Measurements from ENCODE around the gene MED10.
"Not testable (repeated sequence)": the region's sequence is repeated elsewhere in the genome, so short reads cannot be mapped to it uniquely, and the experiment has no call there.

MED10 gene

DNA sequence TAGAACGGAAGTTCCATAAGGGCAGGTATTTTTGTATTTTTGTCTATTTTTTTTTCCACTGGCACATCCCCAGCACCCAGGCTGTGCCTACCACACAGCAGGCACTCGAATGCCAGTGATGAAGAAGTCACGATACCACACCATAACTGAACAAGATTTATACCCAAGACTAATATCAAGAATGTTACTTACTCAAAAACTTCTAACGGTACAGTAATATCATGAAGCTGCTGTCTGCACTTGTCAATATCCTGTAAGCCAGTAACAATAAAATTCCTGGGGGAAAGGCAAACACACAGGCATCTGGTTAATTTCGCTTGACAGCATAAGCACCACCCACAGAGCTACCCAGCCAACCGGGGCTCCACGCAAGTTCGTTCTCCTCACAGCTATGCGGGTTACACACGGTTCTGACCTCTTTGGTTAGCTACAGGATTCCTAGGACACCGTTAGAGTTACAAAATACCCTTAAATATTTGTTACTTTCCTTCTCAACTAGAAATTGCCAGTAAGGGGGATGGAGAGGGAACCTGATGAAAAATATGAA is 1.3 kb downstream of the MED10 start:
- no peak for DNase-seq (ENCODE audit: low read depth in 4 of 4, low spot score in 1 of 4)

DNA sequence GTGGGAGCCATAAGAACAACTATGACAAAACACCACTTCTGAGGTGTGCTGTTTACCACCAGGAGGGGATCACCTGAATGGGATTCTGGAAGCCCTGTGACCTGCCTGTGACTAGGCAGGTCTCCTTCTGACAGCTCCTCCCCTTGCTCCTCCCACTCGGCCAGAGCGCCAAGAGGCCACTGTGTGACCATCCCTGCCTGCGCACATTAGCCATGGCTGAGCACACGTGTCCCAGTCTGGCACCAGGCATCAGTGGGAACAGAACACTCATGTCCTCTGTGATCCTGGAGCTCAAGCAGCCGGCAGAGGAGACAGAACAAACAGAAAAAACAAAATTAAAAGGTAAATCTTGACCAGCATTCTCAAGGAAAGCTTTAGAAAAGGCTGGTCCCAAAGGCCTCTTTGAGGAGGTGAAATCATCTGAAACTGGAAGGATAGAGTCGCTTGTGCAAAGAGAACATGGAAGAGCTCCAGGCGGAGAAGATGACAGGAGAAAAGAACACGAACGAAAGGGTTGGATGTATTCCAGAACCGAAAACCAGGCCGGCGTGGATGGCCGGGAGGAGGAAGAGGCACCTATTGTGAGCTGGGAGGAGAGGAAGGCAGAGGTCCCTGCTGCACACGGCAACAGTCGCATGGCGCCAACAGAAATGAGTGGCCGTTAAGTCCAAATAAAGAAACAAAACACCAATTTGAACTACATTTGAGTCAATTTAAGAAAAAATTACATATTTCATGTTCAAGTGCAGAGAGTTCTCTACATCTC is 5.1 kb downstream of the MED10 start:
- DNase-seq (ENCODE audit: low read depth in 4 of 4, low spot score in 1 of 4), result no peak

DNA sequence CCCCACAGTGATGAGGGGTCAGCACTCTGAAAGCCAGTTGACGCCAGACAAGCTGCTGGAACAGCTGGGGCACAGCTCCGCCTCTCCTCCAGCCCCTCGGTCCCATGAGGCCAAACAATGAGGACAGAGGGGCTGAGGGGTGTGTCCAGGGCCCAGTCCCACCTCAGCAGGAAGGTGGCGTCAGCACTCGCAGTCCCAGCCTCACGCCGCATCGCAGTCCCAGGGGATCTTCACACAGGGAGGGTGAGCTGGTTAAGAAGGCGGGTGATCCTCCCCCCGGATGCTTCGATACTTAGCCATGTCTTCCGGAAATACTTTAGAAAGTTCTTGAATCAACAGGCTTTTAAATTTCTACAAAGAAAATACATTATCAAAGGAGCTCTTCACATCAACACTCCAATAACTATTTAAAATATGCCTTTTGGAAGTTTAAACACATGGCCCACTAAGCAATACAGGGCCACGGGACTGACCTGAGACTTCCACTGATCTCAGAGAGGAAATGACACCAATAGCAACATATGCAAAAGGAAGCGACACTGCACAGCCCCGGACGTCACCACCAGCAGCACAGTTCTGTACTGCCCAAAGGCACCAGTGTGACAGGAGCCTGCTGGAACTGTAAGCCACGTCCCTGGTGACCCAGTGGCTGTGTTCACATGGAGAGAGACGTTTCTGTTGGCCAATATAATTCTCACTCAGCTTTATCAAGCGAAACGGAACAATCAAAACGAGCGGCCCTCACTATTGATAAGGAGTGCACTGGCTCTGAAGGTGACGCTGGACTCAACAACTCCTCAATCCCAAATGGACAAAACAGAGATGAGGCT is 5.9 kb downstream of the MED10 start:
- no peak for DNase-seq (ENCODE audit: low read depth in 4 of 4, low spot score in 1 of 4)

DNA sequence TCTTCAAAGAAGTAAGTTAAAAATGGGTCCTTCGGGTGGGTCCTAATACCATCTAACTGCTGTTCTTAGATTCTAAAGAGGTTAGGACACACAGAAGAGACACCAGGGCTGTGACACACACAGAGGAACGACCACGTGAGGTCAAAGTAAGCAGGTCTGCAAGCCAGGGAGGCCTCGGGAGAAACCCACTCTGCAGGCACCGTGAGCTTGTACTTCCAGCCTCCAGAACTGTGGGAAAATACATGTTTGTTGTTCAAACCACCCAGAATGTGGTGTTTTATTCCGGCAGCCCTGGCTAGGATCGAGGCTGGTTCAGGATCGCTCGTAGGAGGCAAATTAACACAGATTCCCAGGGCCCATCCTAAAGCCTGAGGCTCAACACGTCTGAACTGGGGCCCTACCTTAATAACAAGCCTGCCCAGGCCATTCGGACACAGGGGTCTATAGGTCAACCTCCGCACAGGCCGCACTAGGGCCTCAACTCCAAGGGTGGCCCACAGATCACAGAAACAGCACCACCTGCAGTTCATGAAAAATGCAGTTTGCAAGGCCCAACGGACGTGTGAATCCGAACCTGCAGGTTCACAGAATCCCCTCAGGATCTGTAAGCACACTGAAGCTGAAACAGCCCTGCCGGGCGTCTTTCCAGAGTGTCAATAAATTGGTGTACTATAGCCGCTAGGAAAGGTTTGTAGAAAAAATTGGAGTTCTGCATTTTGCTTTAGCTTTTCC is 7.1 kb downstream of the MED10 start:
- DNase-seq (ENCODE audit: low read depth in 4 of 4, low spot score in 1 of 4), result no peak

DNA sequence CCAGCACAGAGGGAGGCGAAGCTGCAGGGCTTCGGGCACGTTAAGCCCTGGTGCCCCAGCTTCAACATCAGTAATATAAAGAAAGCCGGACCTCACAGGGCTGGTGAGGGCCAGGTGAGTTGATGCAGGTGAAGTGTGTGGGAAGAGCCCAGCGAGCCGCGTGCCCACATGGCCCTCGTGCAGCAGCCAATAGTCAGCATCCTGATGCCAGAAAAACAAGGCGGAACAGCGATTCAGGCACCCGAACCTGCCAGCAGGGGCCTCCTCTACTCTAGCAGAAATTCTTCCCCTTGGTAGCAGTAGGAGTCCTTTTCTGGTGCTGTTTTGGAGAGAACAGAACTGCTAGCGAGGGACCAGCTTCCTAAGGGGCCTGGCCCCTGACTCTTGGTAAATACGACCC is 7.8 kb downstream of the MED10 start:
- no peak for DNase-seq (ENCODE audit: low read depth in 4 of 4, low spot score in 1 of 4)

DNA sequence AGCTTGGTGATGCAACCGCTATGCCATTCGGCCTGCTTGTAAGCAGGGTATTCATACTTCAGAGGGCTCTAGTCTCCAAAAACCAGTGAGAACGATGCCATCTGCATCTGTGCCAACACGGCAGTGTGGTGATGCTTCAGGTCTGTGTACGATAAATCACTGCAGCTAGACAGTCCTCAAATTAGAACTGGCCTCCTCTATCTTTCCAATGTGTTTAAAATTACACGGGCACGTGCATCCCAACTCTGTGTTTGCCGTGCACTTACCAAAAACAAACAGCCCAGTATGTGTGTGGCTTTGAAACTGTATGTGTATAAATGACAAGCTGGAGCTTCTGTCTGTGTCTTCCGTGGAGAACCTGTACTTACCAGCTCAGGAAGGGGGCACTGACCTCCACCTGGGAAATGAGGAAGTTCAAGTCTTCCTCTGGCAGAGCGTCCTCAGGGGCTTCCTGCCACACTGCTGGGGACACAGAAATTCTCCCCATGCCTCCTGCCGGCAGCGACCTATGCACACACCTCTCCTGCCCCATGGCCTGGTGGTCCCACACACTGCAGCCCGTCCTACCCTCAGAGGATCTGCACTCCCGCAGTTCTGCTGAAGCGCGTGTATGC is 12.3 kb downstream of the MED10 start:
- no peak for DNase-seq (ENCODE audit: low read depth in 4 of 4, low spot score in 1 of 4)

DNA sequence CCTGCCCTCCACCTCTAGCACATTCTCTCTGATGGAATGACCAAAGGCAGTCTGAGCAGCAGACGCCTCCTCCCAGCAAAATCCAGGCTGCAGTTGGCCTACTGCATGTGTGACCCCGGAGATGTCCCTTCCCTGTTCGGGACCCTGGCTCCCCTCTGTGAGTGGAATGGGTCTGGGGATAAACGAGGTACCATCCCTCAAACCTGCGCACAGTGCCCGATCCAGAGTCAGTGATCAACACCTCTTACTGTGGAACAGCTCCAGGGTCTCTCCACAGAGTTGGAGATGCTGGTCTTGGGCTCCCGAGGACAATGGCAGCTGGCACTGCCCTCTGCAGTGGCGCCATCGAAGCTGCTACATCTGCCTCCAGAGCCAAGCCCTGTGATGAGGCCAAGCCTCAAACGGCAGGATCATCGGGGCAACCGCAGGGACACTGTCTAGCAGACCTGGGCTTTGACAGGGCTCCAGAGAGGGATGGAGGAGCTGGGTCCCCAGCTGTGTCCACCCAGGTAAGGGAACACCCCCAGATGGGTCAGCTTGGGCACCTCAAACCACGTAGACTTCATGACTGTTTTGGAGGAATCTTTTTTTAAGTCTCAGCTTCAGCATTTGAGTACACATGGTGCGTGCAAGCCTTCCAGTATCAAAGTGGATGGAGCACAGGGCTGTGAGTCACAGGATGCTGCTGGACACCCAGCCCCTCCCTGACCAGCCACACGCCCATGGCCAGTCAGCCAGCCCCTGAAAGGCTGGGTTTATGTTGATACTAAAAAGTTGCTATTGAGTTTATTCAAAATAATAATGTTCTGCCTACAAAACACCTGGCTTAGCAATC is 13.0 kb downstream of the MED10 start:
- DNase-seq (ENCODE audit: low read depth in 4 of 4, low spot score in 1 of 4), result no peak

DNA sequence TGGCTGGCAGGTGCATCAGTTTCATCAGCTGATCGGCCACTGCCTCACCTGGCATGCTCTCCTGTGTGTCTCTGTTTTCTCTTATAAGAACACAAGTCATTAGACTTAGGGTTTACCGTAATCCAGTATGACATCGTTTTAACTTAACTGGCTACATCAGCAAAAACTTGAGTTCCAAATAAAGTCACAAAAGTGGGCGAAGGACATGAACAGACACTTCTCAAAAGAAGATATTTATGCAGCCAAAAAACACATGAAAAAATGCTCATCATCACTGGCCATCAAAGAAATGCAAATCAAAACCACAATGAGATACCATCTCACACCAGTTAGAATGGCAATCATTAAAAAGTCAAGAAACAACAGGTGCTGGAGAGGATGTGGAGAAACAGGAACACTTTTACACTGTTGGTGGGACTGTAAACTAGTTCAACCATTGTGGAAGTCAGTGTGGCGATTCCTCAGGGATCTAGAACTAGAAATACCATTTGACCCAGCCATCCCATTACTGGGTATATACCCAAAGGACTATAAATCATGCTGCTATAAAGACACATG is 14.8 kb downstream of the MED10 start:
- DNase-seq (ENCODE audit: low read depth in 4 of 4, low spot score in 1 of 4), result not testable (repeated sequence)

DNA sequence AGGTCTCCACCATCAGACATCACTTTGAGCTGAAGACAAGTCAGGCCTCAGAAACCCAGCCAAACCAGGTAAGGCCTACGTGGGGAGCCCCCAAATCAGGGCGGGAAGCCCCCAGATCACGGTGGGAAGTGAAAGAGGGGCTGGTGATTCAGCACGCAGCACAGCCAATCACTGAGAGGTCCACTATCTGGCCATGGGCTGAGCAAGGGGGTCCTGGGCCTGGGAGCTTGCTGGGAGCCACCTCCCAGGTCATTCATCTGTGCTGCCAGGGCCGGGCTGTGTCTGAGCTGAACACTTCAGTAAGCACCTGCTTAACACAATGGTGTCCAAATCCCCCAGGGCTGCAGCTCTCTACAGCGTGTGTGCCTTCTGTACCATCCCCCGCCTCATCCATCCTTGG is 15.5 kb downstream of the MED10 start:
- DNase-seq (ENCODE audit: low read depth in 4 of 4, low spot score in 1 of 4), result no peak

DNA sequence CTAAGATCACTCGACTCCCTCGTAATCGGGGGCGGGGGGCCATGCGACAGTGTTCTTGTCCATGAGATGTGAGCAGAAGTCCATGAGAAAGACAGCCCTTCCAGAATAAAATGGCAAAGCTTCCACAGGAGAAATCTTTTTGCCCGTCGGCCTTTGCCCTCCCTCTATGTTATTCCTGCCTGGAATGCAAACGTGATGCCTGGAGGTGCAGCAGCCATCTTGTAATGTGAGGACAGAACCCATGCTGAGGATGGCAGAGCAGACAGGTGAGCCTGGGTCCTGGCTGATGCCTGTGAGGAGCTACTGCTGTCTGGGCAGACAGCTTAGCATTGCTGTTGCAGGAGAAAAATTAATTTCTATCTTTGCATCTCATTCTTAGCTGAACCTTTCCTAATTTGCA is 17.2 kb downstream of the MED10 start:
- DNase-seq (ENCODE audit: low read depth in 4 of 4, low spot score in 1 of 4), result no peak

DNA sequence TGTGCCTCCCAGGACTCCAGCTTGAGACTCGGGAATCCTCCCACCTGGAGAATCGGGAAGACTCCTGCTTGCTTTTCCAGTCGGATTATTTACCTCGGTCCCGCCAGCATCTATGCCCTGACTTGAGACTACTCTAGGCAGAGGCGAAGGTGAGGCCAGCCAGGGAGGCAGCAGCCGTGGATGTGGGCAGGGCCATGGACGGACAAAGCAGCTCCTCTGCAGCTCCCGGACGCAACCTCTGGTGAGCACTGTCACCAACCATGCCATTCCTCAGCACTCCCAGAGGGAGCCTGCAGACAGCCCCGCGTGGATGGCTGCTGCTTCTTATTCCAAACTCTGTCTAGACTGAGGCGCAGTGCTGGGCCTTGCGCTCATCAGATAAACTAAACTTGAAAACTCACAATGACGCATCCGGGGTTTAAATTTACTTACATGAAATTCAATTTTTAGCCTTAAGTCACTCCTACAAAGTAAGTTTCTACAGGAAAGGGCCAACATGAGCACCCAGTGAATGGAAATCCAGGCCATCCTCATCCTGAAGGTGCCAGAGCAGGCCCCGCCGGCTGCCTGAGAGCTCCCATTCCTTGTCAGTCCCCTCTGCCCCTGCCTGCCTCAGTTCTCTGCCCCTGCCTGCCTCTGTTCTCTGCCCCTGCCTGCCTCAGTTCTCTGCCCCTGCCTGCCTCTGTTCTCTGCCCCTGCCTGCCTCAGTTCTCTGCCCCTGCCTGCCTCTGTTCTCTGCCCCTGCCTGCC is 17.8 kb downstream of the MED10 start:
- no peak for DNase-seq (ENCODE audit: low read depth in 4 of 4, low spot score in 1 of 4)

DNA sequence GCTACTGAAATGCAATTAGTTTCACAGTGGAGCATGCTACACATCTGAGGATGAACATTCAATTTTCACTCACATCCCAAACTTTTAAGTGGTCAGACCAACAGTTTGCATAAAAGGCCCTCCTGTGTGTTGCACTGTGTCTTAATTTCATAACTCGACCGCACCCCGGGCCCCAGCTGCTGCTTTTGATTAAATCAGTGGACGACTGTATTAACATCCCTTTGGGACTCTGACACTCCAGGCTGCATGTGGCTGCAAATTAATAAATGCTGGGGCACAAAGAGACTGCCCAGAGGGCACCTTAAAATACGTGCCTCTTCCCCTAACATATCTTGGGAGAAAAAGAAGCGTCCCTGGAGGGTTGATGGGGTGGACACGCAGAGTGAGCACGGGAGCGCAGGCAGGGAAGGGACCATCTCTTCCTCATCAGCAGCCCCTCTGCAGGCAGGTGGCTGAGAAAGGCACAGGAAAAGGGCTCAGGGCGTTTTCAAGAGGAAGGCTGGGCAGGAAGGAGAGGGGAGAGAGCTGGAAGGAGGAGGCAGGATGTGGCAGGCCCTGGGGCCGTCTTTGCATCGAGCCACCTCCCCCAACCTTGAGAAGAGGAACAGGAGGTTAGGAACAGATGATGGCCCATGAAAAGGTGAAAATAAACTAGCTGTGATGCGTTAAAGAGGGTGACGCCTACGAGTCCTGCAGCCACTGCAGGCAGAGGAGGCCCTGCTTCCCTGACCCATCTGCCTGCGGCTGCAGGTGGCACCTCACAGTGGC is 18.6 kb downstream of the MED10 start:
- DNase-seq (ENCODE audit: low read depth in 4 of 4, low spot score in 1 of 4), result no peak

DNA sequence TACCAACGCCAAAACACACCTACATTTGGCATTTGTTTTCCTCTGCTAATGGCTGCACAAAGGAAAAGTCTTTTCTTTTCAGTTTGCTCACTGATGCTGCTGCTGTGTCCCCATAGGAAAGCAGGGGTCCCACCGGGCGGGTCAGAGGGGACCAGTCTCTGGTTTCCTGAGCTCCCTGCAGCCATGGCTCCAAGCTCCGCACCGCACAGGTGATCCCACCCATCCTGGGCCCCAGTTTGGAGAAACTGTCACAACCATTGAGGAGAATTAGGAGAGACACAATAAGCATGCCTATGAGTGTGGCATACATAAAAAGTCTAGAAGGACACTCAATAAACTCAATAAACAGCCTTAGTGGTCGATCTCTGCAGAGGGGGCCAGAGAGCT is 19.9 kb downstream of the MED10 start:
- DNase-seq (ENCODE audit: low read depth in 4 of 4, low spot score in 1 of 4), result no peak

DNA sequence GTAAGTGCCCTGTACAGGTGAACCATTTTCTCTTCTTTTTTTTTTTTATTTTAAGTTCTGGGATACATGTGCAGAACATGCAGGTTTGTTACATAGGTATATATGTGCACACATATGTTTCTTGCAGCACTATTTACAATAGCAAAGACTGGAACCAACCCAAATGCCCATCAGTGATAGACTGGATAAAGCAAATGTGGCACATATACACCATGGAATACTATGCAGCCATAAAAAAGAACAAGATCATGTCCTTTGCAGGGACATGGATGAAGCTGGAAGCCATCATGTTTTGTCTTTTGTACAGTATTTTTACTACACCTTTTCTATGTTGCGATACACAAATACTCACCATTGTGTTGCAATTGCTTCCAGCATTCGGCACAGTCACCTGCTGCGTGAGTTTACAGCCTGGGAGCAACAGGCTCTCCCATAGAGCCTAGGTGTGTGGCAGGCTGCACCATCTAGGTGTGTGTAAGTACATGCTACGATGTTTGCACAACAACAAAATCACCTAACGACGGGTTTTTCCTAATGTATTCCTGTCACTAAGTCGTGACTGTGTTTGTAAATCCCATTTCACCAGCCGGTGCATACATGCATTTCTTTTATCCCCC is 20.4 kb downstream of the MED10 start:
- not testable (repeated sequence) for DNase-seq (ENCODE audit: low read depth in 4 of 4, low spot score in 1 of 4)

DNA sequence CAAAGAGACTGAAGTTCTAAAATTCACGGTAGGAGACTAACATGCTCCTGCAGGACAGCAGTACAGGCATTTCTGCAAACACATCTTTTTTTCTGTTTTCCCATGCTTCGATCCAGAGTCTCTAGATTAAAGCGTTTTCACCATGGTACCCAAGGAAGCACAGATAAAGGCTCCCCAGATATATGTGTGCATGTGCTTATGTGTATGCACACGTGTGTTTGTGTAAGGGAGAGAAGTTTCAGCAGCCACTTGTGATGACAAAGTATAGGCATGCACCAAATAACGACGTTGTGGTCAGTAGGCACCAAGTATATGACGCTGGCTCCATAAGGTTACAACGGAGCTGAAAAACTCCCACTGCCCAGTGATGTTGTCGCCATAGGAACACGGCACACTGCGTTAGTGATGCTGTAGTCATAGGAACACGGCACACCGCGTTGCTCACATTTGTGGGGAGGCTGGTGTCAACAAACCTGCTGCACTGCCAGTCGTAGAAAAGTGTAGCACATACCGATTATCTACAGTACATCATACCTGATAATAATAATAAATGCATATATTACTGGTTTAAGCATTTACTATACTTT is 21.7 kb downstream of the MED10 start:
- DNase-seq (ENCODE audit: low read depth in 4 of 4, low spot score in 1 of 4), result no peak

DNA sequence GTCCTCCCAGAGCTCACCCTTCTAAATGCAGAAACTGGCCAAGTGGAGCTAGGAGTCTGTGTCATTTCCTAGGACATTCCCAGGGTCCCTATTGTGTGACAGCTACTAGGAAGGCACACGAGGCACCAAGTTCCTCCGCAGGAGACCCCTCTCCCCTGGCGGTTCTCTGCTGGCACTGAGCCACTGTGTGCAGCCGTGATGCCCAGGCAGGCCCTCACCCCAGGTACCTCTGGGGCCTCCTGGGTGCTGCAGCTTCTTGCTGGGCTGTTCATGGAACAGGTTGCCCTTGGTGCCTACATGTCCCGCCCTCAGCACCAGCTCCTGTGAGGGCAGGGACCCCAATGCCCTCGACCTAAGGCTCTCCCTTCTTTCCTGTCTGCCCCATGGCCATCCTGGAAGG is 23.1 kb downstream of the MED10 start:
- no peak for DNase-seq (ENCODE audit: low read depth in 4 of 4, low spot score in 1 of 4)

DNA sequence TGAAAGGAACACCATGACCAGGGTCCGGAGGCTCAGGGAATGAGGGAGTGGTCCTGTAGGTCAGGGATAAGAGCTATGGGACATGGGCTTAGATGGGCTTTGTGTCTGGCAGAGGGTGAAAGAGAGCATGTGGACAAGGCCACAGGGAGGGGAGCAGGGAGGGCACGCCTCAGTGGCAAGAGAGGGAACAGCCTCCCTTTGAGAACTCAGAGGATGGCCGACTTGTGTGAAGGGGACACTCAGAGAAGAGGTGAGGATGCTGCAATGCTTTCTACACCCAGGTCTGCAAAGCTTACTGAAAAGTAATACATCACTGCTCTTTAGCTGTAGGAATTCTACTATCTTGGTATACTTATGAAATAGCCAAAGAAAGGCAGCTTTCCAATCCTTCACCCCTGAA is 23.5 kb downstream of the MED10 start:
- DNase-seq (ENCODE audit: low read depth in 4 of 4, low spot score in 1 of 4), result no peak

Measured in stimulated activated CD4-positive, alpha-beta T cell treated with anti-CD3 and anti-CD28 coated beads, Interleukin-1b, Interleukin-23, amount 100 ng/mL, for 24 hours (primary cell).